Measurements from ENCODE around the gene PEX10.

DNA sequence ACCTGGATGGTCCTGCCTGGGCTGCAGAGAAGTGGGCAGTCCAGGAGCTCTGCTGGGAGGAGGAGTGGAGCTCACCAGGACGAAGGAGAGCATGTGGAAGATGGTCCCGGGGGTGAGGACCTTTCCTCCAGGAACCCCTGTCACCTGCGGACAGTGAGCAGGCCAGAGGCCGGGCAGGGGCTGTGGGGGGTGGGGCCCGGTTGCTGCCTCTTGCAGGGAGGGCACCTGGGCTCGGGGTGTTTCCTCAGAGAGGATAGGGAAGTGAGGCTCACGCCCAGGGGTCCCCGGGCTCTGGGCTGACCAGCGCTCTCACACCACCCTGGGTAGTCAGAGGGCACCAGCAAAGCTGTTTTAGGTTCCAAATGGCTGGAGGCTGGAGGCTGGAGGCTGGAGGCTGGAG, 22.7 kb upstream of the PEX10 start:
- TF ChIP-seq, protein P1, sequence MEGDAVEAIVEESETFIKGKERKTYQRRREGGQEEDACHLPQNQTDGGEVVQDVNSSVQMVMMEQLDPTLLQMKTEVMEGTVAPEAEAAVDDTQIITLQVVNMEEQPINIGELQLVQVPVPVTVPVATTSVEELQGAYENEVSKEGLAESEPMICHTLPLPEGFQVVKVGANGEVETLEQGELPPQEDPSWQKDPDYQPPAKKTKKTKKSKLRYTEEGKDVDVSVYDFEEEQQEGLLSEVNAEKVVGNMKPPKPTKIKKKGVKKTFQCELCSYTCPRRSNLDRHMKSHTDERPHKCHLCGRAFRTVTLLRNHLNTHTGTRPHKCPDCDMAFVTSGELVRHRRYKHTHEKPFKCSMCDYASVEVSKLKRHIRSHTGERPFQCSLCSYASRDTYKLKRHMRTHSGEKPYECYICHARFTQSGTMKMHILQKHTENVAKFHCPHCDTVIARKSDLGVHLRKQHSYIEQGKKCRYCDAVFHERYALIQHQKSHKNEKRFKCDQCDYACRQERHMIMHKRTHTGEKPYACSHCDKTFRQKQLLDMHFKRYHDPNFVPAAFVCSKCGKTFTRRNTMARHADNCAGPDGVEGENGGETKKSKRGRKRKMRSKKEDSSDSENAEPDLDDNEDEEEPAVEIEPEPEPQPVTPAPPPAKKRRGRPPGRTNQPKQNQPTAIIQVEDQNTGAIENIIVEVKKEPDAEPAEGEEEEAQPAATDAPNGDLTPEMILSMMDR (IDR thresholded peaks at IDR 0.05), result no peak
- no peak for TF ChIP-seq POLR2A (IDR thresholded peaks at IDR 0.05)
